CD14-positive monocyte (primary cell): ENCODE data around the gene IKZF3. TPM values are rescaled to one million over a fixed set of nuclear protein-coding genes. Genes with fewer than 3 reads are reported as not detected.

Experiments used
- DNase-seq, 3 donors: peaks; one replicate each; pipeline ENCODE4 v3.0.0-alpha.2; 2011 to 2022
- H2AFZ ChIP-seq: 2 replicates; pipeline ENCODE4 v1.6.0; 2012; ENCODE audit warnings: mild to moderate bottlenecking, low read depth, low read length, inconsistent platforms; ENCODE audit not compliant: insufficient read depth, poor library complexity, severe bottlenecking
- H3K27ac ChIP-seq, 2 donors: 1 replicate in 1 of 2; 2 replicates in 1 of 2; pipeline ENCODE4 v1.5.1; 2012 to 2013; ENCODE audit warnings: low read length in 2 of 2, control low read depth in 1 of 2, inconsistent platforms in 1 of 2, low read depth in 1 of 2, mild to moderate bottlenecking in 1 of 2
- H3K27me3 ChIP-seq, 2 donors: one replicate each; pipeline versions ENCODE4 v1.6.0 to v1.6.1; 2011 to 2013; ENCODE audit warnings: low read length in 2 of 2; ENCODE audit not compliant: control insufficient read depth in 2 of 2, insufficient read depth in 2 of 2
- H3K36me3 ChIP-seq, 2 donors: replicated peaks in 1 of 2; 1 replicate in 1 of 2; 2 replicates in 1 of 2; pipeline versions ENCODE4 v1.5.1 to v1.6.1; 2012 to 2013; ENCODE audit warnings: low read length in 2 of 2, control low read depth in 1 of 2, inconsistent platforms in 1 of 2, mild to moderate bottlenecking in 1 of 2; ENCODE audit not compliant: insufficient read depth in 2 of 2, control insufficient read depth in 1 of 2
- H3K4me1 ChIP-seq, 2 donors: 1 replicate in 1 of 2; 2 replicates in 1 of 2; pipeline versions ENCODE4 v1.5.1 to v1.6.1; 2012 to 2013; ENCODE audit warnings: low read length in 2 of 2, control low read depth in 1 of 2, inconsistent platforms in 1 of 2, mild to moderate bottlenecking in 1 of 2, moderate library complexity in 1 of 2; ENCODE audit not compliant: insufficient read depth in 2 of 2, control insufficient read depth in 1 of 2
- H3K4me2 ChIP-seq: replicated peaks from 2 replicates; pipeline ENCODE3; 2012; ENCODE audit warnings: low read length, moderate library complexity, mild to moderate bottlenecking; ENCODE audit not compliant: poor library complexity, severe bottlenecking; ENCODE audit errors: extremely low read depth
- H3K4me3 ChIP-seq, 3 experiments: fragments of 200-600 bp in 1 of 3; sonication (generic) in 1 of 3; replicated peaks in 1 of 3; 1 replicate in 2 of 3; 2 replicates in 1 of 3; pipeline ENCODE4 v1.5.1; 2011 to 2013; ENCODE audit warnings: low read length in 3 of 3, mild to moderate bottlenecking in 3 of 3, control low read depth in 2 of 3, low read depth in 2 of 3, inconsistent platforms in 1 of 3, moderate library complexity in 1 of 3
- H3K79me2 ChIP-seq: 2 replicates; pipeline ENCODE4 v1.6.0; 2012; ENCODE audit warnings: mild to moderate bottlenecking, control low read depth, inconsistent platforms, low read length, moderate library complexity; ENCODE audit not compliant: insufficient read depth
- H3K9ac ChIP-seq: 2 replicates; pipeline ENCODE4 v1.6.0; 2017; ENCODE audit warnings: low read length, mild to moderate bottlenecking; ENCODE audit not compliant: insufficient read depth, poor library complexity, severe bottlenecking
- H3K9me3 ChIP-seq, 2 donors: replicated peaks in 1 of 2; 1 replicate in 1 of 2; 2 replicates in 1 of 2; pipeline versions ENCODE4 v1.5.1 to v1.6.1; 2012 to 2013; ENCODE audit warnings: low read length in 2 of 2, control low read depth in 1 of 2; ENCODE audit not compliant: control insufficient read depth in 1 of 2, insufficient read depth in 1 of 2
- H4K20me1 ChIP-seq: 2 replicates; pipeline ENCODE4 v1.6.0; 2012; ENCODE audit warnings: mild to moderate bottlenecking, low read length, control low read depth, moderate library complexity; ENCODE audit not compliant: insufficient read depth
- H3K27ac Mint-ChIP-seq, 7 donors: one replicate each; pipeline ENCODE4 v1.8.0; 2020; ENCODE audit warnings: mild to moderate bottlenecking in 7 of 7, mixed read lengths in 7 of 7, moderate library complexity in 6 of 7, inconsistent platforms in 2 of 7
- H3K27me3 Mint-ChIP-seq, 3 donors: one replicate each; pipeline ENCODE4 v1.8.0; 2021 to 2022; ENCODE audit warnings: low read depth in 3 of 3, mild to moderate bottlenecking in 3 of 3, mixed read lengths in 3 of 3, moderate library complexity in 3 of 3, inconsistent platforms in 1 of 3
- H3K36me3 Mint-ChIP-seq, 2 donors: one replicate each; pipeline ENCODE4 v1.8.0; 2020; ENCODE audit warnings: mixed read lengths in 2 of 2, inconsistent platforms in 1 of 2, mild to moderate bottlenecking in 1 of 2
- H3K4me1 Mint-ChIP-seq: one replicate; pipeline ENCODE4 v1.8.0; 2020; ENCODE audit warnings: mild to moderate bottlenecking, mixed read lengths
- H3K4me3 Mint-ChIP-seq, 2 donors: one replicate each; pipeline ENCODE4 v1.8.0; 2020; ENCODE audit warnings: mild to moderate bottlenecking in 2 of 2, mixed read lengths in 2 of 2, moderate library complexity in 1 of 2
- H3K9me3 Mint-ChIP-seq, 7 donors: one replicate each; pipeline ENCODE4 v1.8.0; 2020 to 2022; ENCODE audit warnings: mixed read lengths in 7 of 7, mild to moderate bottlenecking in 6 of 7, moderate library complexity in 6 of 7, inconsistent platforms in 2 of 7
- CTCF ChIP-seq: fragments of 200-600 bp; IDR thresholded peaks from one replicate; pipeline ENCODE4 v1.8.0; 2022; ENCODE audit warnings: antibody characterized with exemption, mild to moderate bottlenecking
- WGBS: methylation state at CpG from one replicate; pipeline ENCODE4 v1.1.5; 2013; ENCODE audit warnings: missing lambda C conversion rate; ENCODE audit not compliant: insufficient coverage; 5-methylcytosine and 5-hydroxymethylcytosine counted together
- intact Hi-C, 2 donors: fragments of 100-400 bp; cut with micrococcal nuclease; formaldehyde crosslinking; loops; one replicate each; pipeline versions ENCODE4 v1.15.0 to v1.15.1; 2023
- polyA plus RNA-seq, 3 donors: library from polyadenylated mRNA; depleted of rRNA in 1 of 3; unstranded in 2 of 3; stranded (reverse) in 1 of 3; fragments of 300-500 nt in 2 of 3; fragments of >200 nt in 1 of 3; fragmentation: Illumina TruSeq in 2 of 3; gene quantifications; 1 replicate in 2 of 3; 2 replicates in 1 of 3; pipeline ENCODE4 v1.2.3, GENCODE V29; 2012 to 2021

The IKZF3 gene
- polyA plus RNA-seq, 3 donors = 0.05 to 0.15 (median 0.05) TPM

GRCh38 chr17:39724731-39725130 is 139.4 kb downstream of the IKZF3 start:
- peaks cover 0 to 5% (median 1%) of the 10 kb centered on the region in 3 donors for H3K27me3 Mint-ChIP-seq
- intact Hi-C loops = loop anchor here in 1 of 2 donors (5.0 kb wide), 1 partner anchor 37 kb away; the partner anchor contains the start of gene PGAP3
- H3K9ac ChIP-seq = no peak overlapping the region
- no peaks in the 10 kb centered on the region for H3K9me3 ChIP-seq
- H3K36me3 ChIP-seq = peaks cover 19 to 31% of the 10 kb centered on the region in 2 donors
- WGBS = 96% methylated on average over 8 of the region's 13 CpGs
- no peak overlapping the region for H3K27ac Mint-ChIP-seq
- no peaks in the 10 kb centered on the region for H4K20me1 ChIP-seq
- H3K4me3 ChIP-seq = no peak overlapping the region
- no peak for TF ChIP-seq CTCF
- no peak overlapping the region for H3K27ac ChIP-seq
- no peak overlapping the region for H2AFZ ChIP-seq
- H3K79me2 ChIP-seq = peaks cover 5% of the 10 kb centered on the region
- peaks cover 6% of the 10 kb centered on the region for H3K4me1 Mint-ChIP-seq
- peaks cover 0 to 2% (median 0%) of the 10 kb centered on the region in 7 donors for H3K9me3 Mint-ChIP-seq
- H3K4me1 ChIP-seq = peaks cover 6 to 9% of the 10 kb centered on the region in 2 donors
- no peaks in the 10 kb centered on the region for H3K27me3 ChIP-seq
- H3K4me3 Mint-ChIP-seq = no peak overlapping the region
- DNase-seq = no peak
- no peak overlapping the region for H3K4me2 ChIP-seq
- H3K36me3 Mint-ChIP-seq = peaks cover 26 to 38% of the 10 kb centered on the region in 2 donors

GRCh38 chr17:39722965-39723848 is 140.9 kb downstream of the IKZF3 start:
- Histone ChIP-seq H2AFZ (no peak overlapping the region), H3K9ac (no peak overlapping the region), H4K20me1 (no peaks in the 10 kb centered on the region), H3K9me3 (no peaks in the 10 kb centered on the region), H3K4me1 (peaks cover 0 to 4% of the 10 kb centered on the region in 2 donors), H3K4me2 (no peak overlapping the region), H3K27ac (no peak overlapping the region), H3K27me3 (no peaks in the 10 kb centered on the region), H3K79me2 (no peaks in the 10 kb centered on the region), H3K4me3 (no peak overlapping the region), H3K36me3 (peaks cover 10 to 18% of the 10 kb centered on the region in 2 donors)
- Mint-ChIP-seq H3K4me1 (peaks cover 3% of the 10 kb centered on the region), H3K36me3 (peaks cover 16 to 25% of the 10 kb centered on the region in 2 donors), H3K9me3 (peaks cover 0 to 2% (median 0%) of the 10 kb centered on the region in 7 donors), H3K4me3 (no peak overlapping the region), H3K27ac (peak overlapping the region in 1 of 7 donors; percentile 66), H3K27me3 (peaks cover 0 to 5% (median 1%) of the 10 kb centered on the region in 3 donors)
- intact Hi-C loops = no loop called here
- no peak for TF ChIP-seq CTCF
- no peak for DNase-seq
- WGBS = 93% methylated on average over 18 of the region's 34 CpGs
